Ascending aorta (tissue), 2 donors: ENCODE measurements around the gene CELA1. TPM values are rescaled to one million over a fixed set of nuclear protein-coding genes. Genes with fewer than 3 reads are reported as not detected.
"Not testable (repeated sequence)": the region's sequence is repeated elsewhere in the genome, so short reads cannot be mapped to it uniquely, and the experiment has no call there.

Source experiments
- DNase-seq, 2 donors: peaks; one replicate each; pipeline ENCODE4 v3.0.0-alpha.2; 2019; ENCODE audit warnings: low spot score in 2 of 2
- H3K27ac ChIP-seq, 2 donors: fragments of 200-600 bp; sonication (generic); one replicate each; pipeline ENCODE4 v1.5.1; 2016 to 2017; ENCODE audit warnings: mild to moderate bottlenecking in 1 of 2
- H3K27me3 ChIP-seq: fragments of 200-600 bp; sonication (generic); one replicate; pipeline ENCODE4 v1.5.1; 2017
- H3K36me3 ChIP-seq, 2 donors: fragments of 200-600 bp; sonication (generic); one replicate each; pipeline ENCODE4 v1.5.1; 2016
- H3K4me1 ChIP-seq, 2 donors: fragments of 200-600 bp; sonication (generic); one replicate each; pipeline ENCODE4 v1.5.1; 2016 to 2017; ENCODE audit warnings: mild to moderate bottlenecking in 1 of 2
- H3K4me3 ChIP-seq, 2 donors: fragments of 200-600 bp; sonication (generic); one replicate each; pipeline ENCODE4 v1.5.1; 2016 to 2017; ENCODE audit warnings: mild to moderate bottlenecking in 1 of 2
- H3K9me3 ChIP-seq, 2 donors: fragments of 200-600 bp; sonication (generic); one replicate each; pipeline ENCODE4 v1.5.1; 2016
- CTCF ChIP-seq, 3 experiments: fragments of 200-600 bp in 2 of 3; fragments of 450-650 bp in 1 of 3; sonication (generic) in 2 of 3; IDR thresholded peaks; one replicate each; pipeline ENCODE4 v1.5.1; 2016 to 2019; ENCODE audit warnings: antibody characterized with exemption in 3 of 3, mild to moderate bottlenecking in 1 of 3, moderate library complexity in 1 of 3
- intact Hi-C: fragments of 100-400 bp; cut with DNase I; formaldehyde crosslinking; loops from one replicate; pipeline ENCODE4 v1.15.1; 2023
- total RNA-seq: library from RNA; depleted of rRNA; stranded (reverse); fragments of >200 nt; gene quantifications from one replicate; pipeline ENCODE4 v1.1.0, GENCODE V29; 2016

CELA1 gene
- total RNA-seq, 1 donor from 2014 or later: not detected

- Histone ChIP-seq H3K36me3 (no peaks in the 10 kb centered on the region), H3K4me3 (no peak overlapping the region), H3K27ac (no peak overlapping the region), H3K9me3 (no peaks in the 10 kb centered on the region), H3K4me1 (no peaks in the 10 kb centered on the region), H3K27me3 (no peaks in the 10 kb centered on the region)
- no peak for DNase-seq
- TF ChIP-seq CTCF (IDR thresholded peaks at IDR 0.05): no peak
- intact Hi-C loops: no loop called here
These were observed 40.0 kb downstream of the CELA1 start for GRCh38 chr12:51306507-51306906.

- H3K36me3 ChIP-seq, intact Hi-C loops, H3K9me3 ChIP-seq, H3K4me3 ChIP-seq, H3K4me1 ChIP-seq, H3K27me3 ChIP-seq, DNase-seq, H3K27ac ChIP-seq: not testable (repeated sequence)
These were observed 45.7 kb downstream of the CELA1 start for GRCh38 chr12:51300768-51301167.

GRCh38 chr12:51295651-51296050 lies 50.8 kb downstream of the CELA1 start:
- H3K4me3 ChIP-seq: no peak overlapping the region
- TF ChIP-seq CTCF (IDR thresholded peaks at IDR 0.05): no peak
- H3K27me3 ChIP-seq: no peaks in the 10 kb centered on the region
- no peaks in the 10 kb centered on the region for H3K36me3 ChIP-seq
- no peak for DNase-seq
- no peak overlapping the region for H3K27ac ChIP-seq
- no peaks in the 10 kb centered on the region for H3K9me3 ChIP-seq
- H3K4me1 ChIP-seq: no peaks in the 10 kb centered on the region
- intact Hi-C loops: no loop called here

- DNase-seq, H3K27me3 ChIP-seq, H3K9me3 ChIP-seq, H3K4me3 ChIP-seq, intact Hi-C loops, H3K27ac ChIP-seq, H3K36me3 ChIP-seq, H3K4me1 ChIP-seq: not testable (repeated sequence)
These were observed 52.4 kb downstream of the CELA1 start for GRCh38 chr12:51294097-51294496.

- TF ChIP-seq CTCF (IDR thresholded peaks at IDR 0.05): no peak
- Histone ChIP-seq H3K27me3 (no peaks in the 10 kb centered on the region), H3K4me3 (no peak overlapping the region)
These were observed 52.8 kb downstream of the CELA1 start for GRCh38 chr12:51293696-51294095.

GRCh38 chr12:51291603-51292513 lies 54.6 kb downstream of the CELA1 start:
- H3K4me3 ChIP-seq, H3K27me3 ChIP-seq, intact Hi-C loops, H3K27ac ChIP-seq, H3K9me3 ChIP-seq, H3K4me1 ChIP-seq, H3K36me3 ChIP-seq: not testable (repeated sequence)
- peak in 1 of 2 donors; percentile 72 for DNase-seq

More at GRCh38 chr12:51293696-51294095, 52.8 kb downstream of the CELA1 start:
- no peaks in the 10 kb centered on the region for H3K4me1 ChIP-seq
- H3K36me3 ChIP-seq: no peaks in the 10 kb centered on the region
- DNase-seq: no peak
- intact Hi-C loops: no loop called here
- no peak overlapping the region for H3K27ac ChIP-seq
- no peaks in the 10 kb centered on the region for H3K9me3 ChIP-seq

- no peaks in the 10 kb centered on the region for H3K36me3 ChIP-seq
- no peaks in the 10 kb centered on the region for H3K9me3 ChIP-seq
- H3K27me3 ChIP-seq: no peaks in the 10 kb centered on the region
- intact Hi-C loops: no loop called here
- no peak for TF ChIP-seq CTCF (IDR thresholded peaks at IDR 0.05)
- H3K27ac ChIP-seq: no peak overlapping the region
- H3K4me3 ChIP-seq: no peak overlapping the region
- H3K4me1 ChIP-seq: no peaks in the 10 kb centered on the region
- DNase-seq: no peak
These were observed 60.6 kb downstream of the CELA1 start for GRCh38 chr12:51285843-51286242.
